K562 (cell line): ENCODE data around the gene ZNF768.

Experiments
- GTF2F1 ChIP-seq: IDR thresholded peaks from 2 replicates; pipeline ENCODE4 v1.6.1; 2011; ENCODE audit warnings: low read depth, low read length, improper control_type of control experiment
- MAX ChIP-seq: sonication (generic); formaldehyde crosslinking; IDR thresholded peaks from 2 replicates; pipeline ENCODE4 v1.9.0; 2022; ENCODE audit warnings: mild to moderate bottlenecking, missing genetic modification reagents
- MIER1 ChIP-seq: fragments of 450-650 bp; IDR thresholded peaks from 2 replicates; pipeline ENCODE4 v1.6.1; 2016; ENCODE audit warnings: antibody characterized with exemption, mild to moderate bottlenecking, low read depth
- MYNN ChIP-seq, 2 experiments: sonication (generic); formaldehyde crosslinking in 1 of 2; IDR thresholded peaks; 2 replicates each; pipeline versions ENCODE4 v1.5.0 to v1.6.1; 2016 to 2020; ENCODE audit warnings: antibody characterized with exemption in 1 of 2, missing genetic modification reagents in 1 of 2
- RAD51 ChIP-seq: fragments of 450-650 bp; IDR thresholded peaks from 2 replicates; pipeline ENCODE4 v1.7.1; 2016; ENCODE audit warnings: low read depth, mild to moderate bottlenecking, borderline replicate concordance
- TAF1 ChIP-seq: IDR thresholded peaks from 2 replicates; pipeline ENCODE4 v1.6.1; 2011; ENCODE audit warnings: mild to moderate bottlenecking, low read length, moderate library complexity; ENCODE audit not compliant: insufficient read depth, control insufficient read depth, severe bottlenecking; ENCODE audit errors: extremely low read depth
- ZKSCAN1 ChIP-seq: fragments of 150-350 bp; IDR thresholded peaks from 2 replicates; pipeline ENCODE4 v1.6.1; 2016; ENCODE audit warnings: low read depth, low read length
- ZNF253 ChIP-seq: fragments of 250-450 bp; sonication (Bioruptor Pico); conservative IDR thresholded peaks from 2 replicates; pipeline ENCODE4 v1.6.1; 2021; ENCODE audit warnings: mild to moderate bottlenecking

- TF ChIP-seq MYNN (IDR thresholded peaks at IDR 0.05): no peak
- no peak for TF ChIP-seq MYNN (CRISPR knock-in tag; IDR thresholded peaks at IDR 0.05)
- TF ChIP-seq MIER1: no peak
- TF ChIP-seq TAF1: no peak
- TF ChIP-seq RAD51: no peak
- TF ChIP-seq MAX: no peak
- TF ChIP-seq ZKSCAN1: no peak
- no peak for TF ChIP-seq ZNF253 (CRISPR knock-in tag)
- TF ChIP-seq GTF2F1: no peak
Observed at GRCh38 chr16:30565984-30566383, 39.6 kb upstream of the ZNF768 start.
